SK-N-SH treated with all-trans-retinoic acid at 6 μM for 48 hours (cell line): ENCODE data around the gene PARM1.

ENCODE experiments used
- ATAC-seq: fragments of 200-7000 bp; cut with Tn5 transposase; 3 replicates; pipeline ENCODE4 v1.9.1; 2020; ENCODE audit warnings: mild to moderate bottlenecking, moderate library complexity
- ARNTL ChIP-seq: fragments of 450-650 bp; formaldehyde crosslinking; IDR thresholded peaks from 2 replicates; pipeline ENCODE4 v1.5.0; 2020; ENCODE audit warnings: low read depth, mild to moderate bottlenecking, moderate library complexity, borderline replicate concordance
- BACH2 ChIP-seq: fragments of 250-450 bp; sonication (Bioruptor Pico); IDR thresholded peaks from 2 replicates; pipeline ENCODE4 v1.9.0; 2021; ENCODE audit warnings: mild to moderate bottlenecking, borderline replicate concordance
- CSDC2 ChIP-seq: fragments of 250-450 bp; sonication (Bioruptor Pico); IDR thresholded peaks from 2 replicates; pipeline ENCODE4 v1.5.0; 2020; ENCODE audit warnings: mild to moderate bottlenecking, moderate library complexity
- ESRRG ChIP-seq: fragments of 250-450 bp; sonication (Bioruptor Pico); IDR thresholded peaks from 2 replicates; pipeline ENCODE4 v1.6.1; 2021; ENCODE audit warnings: mild to moderate bottlenecking
- ISL1 ChIP-seq: fragments of 250-450 bp; sonication (Bioruptor Pico); IDR thresholded peaks from 2 replicates; pipeline ENCODE4 v2.1.2; 2022; ENCODE audit warnings: mild to moderate bottlenecking, moderate library complexity
- OSR1 ChIP-seq: fragments of 250-450 bp; sonication (Bioruptor Pico); IDR thresholded peaks from 2 replicates; pipeline ENCODE4 v1.8.0; 2022; ENCODE audit warnings: moderate library complexity, mild to moderate bottlenecking, inconsistent platforms
- PPARA ChIP-seq: fragments of 250-450 bp; sonication (Bioruptor Pico); IDR thresholded peaks from 2 replicates; pipeline ENCODE4 v1.5.0; 2020; ENCODE audit warnings: mild to moderate bottlenecking, borderline replicate concordance
- RARB ChIP-seq: fragments of 250-450 bp; sonication (Bioruptor Pico); IDR thresholded peaks from 2 replicates; pipeline ENCODE4 v1.8.0; 2021; ENCODE audit warnings: mild to moderate bottlenecking, moderate library complexity
- SNAI2 ChIP-seq: fragments of 250-450 bp; sonication (Bioruptor Pico); IDR thresholded peaks from 2 replicates; pipeline ENCODE4 v1.5.0; 2020; ENCODE audit warnings: mild to moderate bottlenecking, moderate library complexity
- TOX ChIP-seq: fragments of 250-450 bp; sonication (Bioruptor Pico); IDR thresholded peaks from 2 replicates; pipeline ENCODE4 v1.8.0; 2021; ENCODE audit warnings: mild to moderate bottlenecking, moderate library complexity, borderline replicate concordance
- ZC3H10 ChIP-seq: fragments of 250-450 bp; sonication (Bioruptor Pico); IDR thresholded peaks from 2 replicates; pipeline ENCODE4 v1.5.1; 2021; ENCODE audit warnings: mild to moderate bottlenecking, moderate library complexity
- ZFP30 ChIP-seq: fragments of 450-650 bp; formaldehyde crosslinking; IDR thresholded peaks from 2 replicates; pipeline ENCODE4 v1.5.0; 2022; ENCODE audit warnings: mild to moderate bottlenecking, moderate library complexity
- ZNF565 ChIP-seq: fragments of 450-650 bp; formaldehyde crosslinking; conservative IDR thresholded peaks from 2 replicates; pipeline ENCODE4 v1.5.0; 2020; ENCODE audit warnings: low read depth, mild to moderate bottlenecking, moderate library complexity
- ZNF70 ChIP-seq: fragments of 450-650 bp; formaldehyde crosslinking; IDR thresholded peaks from 2 replicates; pipeline ENCODE4 v1.5.0; 2020; ENCODE audit warnings: mild to moderate bottlenecking, moderate library complexity
- ZNF8 ChIP-seq: fragments of 450-650 bp; formaldehyde crosslinking; IDR thresholded peaks from 2 replicates; pipeline ENCODE4 v1.5.0; 2020; ENCODE audit warnings: mild to moderate bottlenecking, moderate library complexity
- TF ChIP-seq, protein P1 (sequence below): fragments of 250-450 bp; sonication (Bioruptor Pico); IDR thresholded peaks from 2 replicates; pipeline ENCODE4 v1.5.0; 2020; ENCODE audit warnings: mild to moderate bottlenecking, moderate library complexity
- TF ChIP-seq, protein P2 (sequence below): fragments of 250-450 bp; sonication (Bioruptor Pico); IDR thresholded peaks from 2 replicates; pipeline ENCODE4 v1.8.0; 2021; ENCODE audit warnings: low read depth, mild to moderate bottlenecking, moderate library complexity, borderline replicate concordance
- TF ChIP-seq, protein P3 (sequence below): fragments of 250-450 bp; sonication (Bioruptor Pico); IDR thresholded peaks from 2 replicates; pipeline ENCODE4 v1.5.1; 2021; ENCODE audit warnings: mild to moderate bottlenecking, moderate library complexity
- TF ChIP-seq, protein P4 (sequence below): fragments of 250-450 bp; sonication (Bioruptor Pico); IDR thresholded peaks from 2 replicates; pipeline ENCODE4 v1.8.0; 2020; ENCODE audit warnings: mild to moderate bottlenecking, moderate library complexity, borderline replicate concordance
- TF ChIP-seq, protein P5 (sequence below): fragments of 250-450 bp; sonication (Bioruptor Pico); IDR thresholded peaks from 2 replicates; pipeline ENCODE4 v1.5.1; 2020; ENCODE audit warnings: low read depth, mild to moderate bottlenecking, moderate library complexity

PARM1 gene

DNA sequence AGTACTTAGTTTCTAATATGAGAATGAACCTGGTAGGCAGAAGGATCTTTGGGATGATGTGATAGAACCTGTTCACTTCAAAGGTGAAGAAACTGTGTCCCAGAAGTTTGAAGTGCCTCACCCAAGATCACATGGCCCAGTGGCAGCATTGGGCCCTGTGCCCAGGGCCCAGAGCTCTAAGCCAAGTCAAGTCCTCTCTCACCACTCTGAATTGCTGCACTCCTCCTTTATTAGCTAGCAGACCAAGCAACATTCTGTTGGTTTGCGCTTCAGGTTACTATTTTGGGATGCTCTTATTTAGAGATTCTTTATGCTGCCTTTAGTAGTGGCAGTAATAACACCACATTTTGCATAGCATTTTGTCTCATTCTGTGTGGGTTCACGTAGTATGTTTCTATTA lies 82.7 kb downstream of the PARM1 start:
- ATAC-seq, result no peak
- TF ChIP-seq, protein P1, sequence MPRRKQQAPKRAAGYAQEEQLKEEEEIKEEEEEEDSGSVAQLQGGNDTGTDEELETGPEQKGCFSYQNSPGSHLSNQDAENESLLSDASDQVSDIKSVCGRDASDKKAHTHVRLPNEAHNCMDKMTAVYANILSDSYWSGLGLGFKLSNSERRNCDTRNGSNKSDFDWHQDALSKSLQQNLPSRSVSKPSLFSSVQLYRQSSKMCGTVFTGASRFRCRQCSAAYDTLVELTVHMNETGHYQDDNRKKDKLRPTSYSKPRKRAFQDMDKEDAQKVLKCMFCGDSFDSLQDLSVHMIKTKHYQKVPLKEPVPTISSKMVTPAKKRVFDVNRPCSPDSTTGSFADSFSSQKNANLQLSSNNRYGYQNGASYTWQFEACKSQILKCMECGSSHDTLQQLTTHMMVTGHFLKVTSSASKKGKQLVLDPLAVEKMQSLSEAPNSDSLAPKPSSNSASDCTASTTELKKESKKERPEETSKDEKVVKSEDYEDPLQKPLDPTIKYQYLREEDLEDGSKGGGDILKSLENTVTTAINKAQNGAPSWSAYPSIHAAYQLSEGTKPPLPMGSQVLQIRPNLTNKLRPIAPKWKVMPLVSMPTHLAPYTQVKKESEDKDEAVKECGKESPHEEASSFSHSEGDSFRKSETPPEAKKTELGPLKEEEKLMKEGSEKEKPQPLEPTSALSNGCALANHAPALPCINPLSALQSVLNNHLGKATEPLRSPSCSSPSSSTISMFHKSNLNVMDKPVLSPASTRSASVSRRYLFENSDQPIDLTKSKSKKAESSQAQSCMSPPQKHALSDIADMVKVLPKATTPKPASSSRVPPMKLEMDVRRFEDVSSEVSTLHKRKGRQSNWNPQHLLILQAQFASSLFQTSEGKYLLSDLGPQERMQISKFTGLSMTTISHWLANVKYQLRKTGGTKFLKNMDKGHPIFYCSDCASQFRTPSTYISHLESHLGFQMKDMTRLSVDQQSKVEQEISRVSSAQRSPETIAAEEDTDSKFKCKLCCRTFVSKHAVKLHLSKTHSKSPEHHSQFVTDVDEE (CRISPR knock-in tag), result no peak
- TF ChIP-seq ZNF70 (CRISPR knock-in tag) (no peak), SNAI2 (CRISPR knock-in tag) (no peak), ARNTL (CRISPR knock-in tag) (no peak), ZNF565 (CRISPR knock-in tag) (no peak), CSDC2 (CRISPR knock-in tag) (no peak), OSR1 (CRISPR knock-in tag) (no peak), RARB (CRISPR knock-in tag) (no peak), PPARA (no peak)
- TF ChIP-seq, protein P2, sequence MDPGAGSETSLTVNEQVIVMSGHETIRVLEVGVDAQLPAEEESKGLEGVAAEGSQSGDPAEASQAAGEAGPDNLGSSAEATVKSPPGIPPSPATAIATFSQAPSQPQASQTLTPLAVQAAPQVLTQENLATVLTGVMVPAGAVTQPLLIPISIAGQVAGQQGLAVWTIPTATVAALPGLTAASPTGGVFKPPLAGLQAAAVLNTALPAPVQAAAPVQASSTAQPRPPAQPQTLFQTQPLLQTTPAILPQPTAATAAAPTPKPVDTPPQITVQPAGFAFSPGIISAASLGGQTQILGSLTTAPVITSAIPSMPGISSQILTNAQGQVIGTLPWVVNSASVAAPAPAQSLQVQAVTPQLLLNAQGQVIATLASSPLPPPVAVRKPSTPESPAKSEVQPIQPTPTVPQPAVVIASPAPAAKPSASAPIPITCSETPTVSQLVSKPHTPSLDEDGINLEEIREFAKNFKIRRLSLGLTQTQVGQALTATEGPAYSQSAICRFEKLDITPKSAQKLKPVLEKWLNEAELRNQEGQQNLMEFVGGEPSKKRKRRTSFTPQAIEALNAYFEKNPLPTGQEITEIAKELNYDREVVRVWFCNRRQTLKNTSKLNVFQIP (CRISPR knock-in tag), result no peak

DNA sequence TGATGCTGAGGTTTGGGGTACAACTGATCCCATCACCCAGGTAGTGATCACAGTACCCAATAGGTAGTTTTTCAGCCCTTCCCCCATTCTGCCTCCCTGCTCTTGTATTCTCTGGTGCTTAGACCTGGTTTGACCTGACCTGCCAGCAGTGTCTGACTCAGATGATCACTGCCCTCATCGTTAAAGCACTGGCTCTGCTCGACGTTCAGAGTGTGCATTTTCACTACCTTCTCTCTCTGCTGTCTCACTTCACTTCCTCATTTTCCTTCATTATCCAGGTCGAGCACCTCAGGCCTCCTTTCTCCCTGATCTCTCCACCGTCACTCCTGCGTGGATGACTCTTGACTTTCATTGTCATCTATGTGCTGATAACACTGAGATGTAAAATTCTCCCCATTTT lies 83.6 kb downstream of the PARM1 start:
- no peak for ATAC-seq
- no peak for TF ChIP-seq RARB (CRISPR knock-in tag)
- TF ChIP-seq, protein P3, sequence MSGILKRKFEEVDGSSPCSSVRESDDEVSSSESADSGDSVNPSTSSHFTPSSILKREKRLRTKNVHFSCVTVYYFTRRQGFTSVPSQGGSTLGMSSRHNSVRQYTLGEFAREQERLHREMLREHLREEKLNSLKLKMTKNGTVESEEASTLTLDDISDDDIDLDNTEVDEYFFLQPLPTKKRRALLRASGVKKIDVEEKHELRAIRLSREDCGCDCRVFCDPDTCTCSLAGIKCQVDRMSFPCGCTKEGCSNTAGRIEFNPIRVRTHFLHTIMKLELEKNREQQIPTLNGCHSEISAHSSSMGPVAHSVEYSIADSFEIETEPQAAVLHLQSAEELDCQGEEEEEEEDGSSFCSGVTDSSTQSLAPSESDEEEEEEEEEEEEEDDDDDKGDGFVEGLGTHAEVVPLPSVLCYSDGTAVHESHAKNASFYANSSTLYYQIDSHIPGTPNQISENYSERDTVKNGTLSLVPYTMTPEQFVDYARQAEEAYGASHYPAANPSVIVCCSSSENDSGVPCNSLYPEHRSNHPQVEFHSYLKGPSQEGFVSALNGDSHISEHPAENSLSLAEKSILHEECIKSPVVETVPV (CRISPR knock-in tag), result no peak
- no peak for TF ChIP-seq ZFP30
- TF ChIP-seq, protein P4, sequence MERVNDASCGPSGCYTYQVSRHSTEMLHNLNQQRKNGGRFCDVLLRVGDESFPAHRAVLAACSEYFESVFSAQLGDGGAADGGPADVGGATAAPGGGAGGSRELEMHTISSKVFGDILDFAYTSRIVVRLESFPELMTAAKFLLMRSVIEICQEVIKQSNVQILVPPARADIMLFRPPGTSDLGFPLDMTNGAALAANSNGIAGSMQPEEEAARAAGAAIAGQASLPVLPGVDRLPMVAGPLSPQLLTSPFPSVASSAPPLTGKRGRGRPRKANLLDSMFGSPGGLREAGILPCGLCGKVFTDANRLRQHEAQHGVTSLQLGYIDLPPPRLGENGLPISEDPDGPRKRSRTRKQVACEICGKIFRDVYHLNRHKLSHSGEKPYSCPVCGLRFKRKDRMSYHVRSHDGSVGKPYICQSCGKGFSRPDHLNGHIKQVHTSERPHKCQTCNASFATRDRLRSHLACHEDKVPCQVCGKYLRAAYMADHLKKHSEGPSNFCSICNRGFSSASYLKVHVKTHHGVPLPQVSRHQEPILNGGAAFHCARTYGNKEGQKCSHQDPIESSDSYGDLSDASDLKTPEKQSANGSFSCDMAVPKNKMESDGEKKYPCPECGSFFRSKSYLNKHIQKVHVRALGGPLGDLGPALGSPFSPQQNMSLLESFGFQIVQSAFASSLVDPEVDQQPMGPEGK (CRISPR knock-in tag), result no peak
- TF ChIP-seq TOX (CRISPR knock-in tag), result no peak
- no peak for TF ChIP-seq CSDC2 (CRISPR knock-in tag)
- no peak for TF ChIP-seq ARNTL (CRISPR knock-in tag)

DNA sequence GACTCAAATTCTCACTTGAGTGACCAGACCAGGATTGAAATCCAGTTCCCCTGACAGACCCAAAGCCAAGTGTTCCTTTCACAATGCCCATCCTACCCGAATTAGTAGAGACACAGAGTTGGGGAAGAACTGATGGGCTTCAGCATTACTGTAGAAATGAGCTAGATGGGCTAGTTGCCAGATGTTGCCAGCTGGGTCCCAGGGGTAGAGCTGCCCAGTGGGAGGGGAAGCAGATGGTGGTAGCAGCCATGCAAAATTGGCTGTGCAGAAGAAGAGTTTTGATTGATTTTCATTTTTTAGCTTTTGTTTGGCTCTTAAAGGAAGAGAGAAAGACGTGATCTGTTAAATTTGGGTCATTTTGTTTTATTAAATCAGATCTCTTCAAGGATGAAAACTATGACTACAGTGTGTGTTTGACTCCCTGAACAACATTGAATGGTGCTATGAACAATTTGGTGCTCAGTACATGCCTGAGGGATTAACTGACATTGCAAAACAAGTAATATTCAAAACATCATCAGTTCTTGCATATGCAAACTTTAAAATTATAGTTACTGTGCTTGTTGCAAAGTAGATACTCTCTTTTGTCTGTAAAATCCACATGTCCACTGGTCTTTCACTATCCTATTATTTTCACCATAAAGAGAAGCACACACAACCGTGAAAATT lies 86.0 kb downstream of the PARM1 start:
- no peak for ATAC-seq
- TF ChIP-seq, protein P5, sequence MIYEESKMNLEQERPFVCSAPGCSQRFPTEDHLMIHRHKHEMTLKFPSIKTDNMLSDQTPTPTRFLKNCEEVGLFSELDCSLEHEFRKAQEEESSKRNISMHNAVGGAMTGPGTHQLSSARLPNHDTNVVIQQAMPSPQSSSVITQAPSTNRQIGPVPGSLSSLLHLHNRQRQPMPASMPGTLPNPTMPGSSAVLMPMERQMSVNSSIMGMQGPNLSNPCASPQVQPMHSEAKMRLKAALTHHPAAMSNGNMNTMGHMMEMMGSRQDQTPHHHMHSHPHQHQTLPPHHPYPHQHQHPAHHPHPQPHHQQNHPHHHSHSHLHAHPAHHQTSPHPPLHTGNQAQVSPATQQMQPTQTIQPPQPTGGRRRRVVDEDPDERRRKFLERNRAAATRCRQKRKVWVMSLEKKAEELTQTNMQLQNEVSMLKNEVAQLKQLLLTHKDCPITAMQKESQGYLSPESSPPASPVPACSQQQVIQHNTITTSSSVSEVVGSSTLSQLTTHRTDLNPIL (CRISPR knock-in tag), result no peak
- no peak for TF ChIP-seq RARB (CRISPR knock-in tag)
- TF ChIP-seq PPARA, result no peak
- no peak for TF ChIP-seq TOX (CRISPR knock-in tag)
- TF ChIP-seq ZNF70 (CRISPR knock-in tag), result no peak
- TF ChIP-seq, protein P1 (CRISPR knock-in tag), result no peak
- TF ChIP-seq BACH2 (CRISPR knock-in tag), result no peak
- TF ChIP-seq, protein P4 (CRISPR knock-in tag), result no peak
- TF ChIP-seq ARNTL (CRISPR knock-in tag), result no peak
- no peak for TF ChIP-seq ESRRG (CRISPR knock-in tag)
- TF ChIP-seq, protein P2 (CRISPR knock-in tag), result no peak
- no peak for TF ChIP-seq ISL1 (CRISPR knock-in tag)
- TF ChIP-seq ZNF8 (CRISPR knock-in tag), result no peak
- no peak for TF ChIP-seq ZC3H10 (CRISPR knock-in tag)
- no peak for TF ChIP-seq ZFP30
- TF ChIP-seq SNAI2 (CRISPR knock-in tag), result no peak
- TF ChIP-seq, all 23 proteins: peak for 0
